Parathyroid adenoma (tissue), 2 donors: ENCODE data around the gene F2R.

ENCODE experiments used
- H2AFZ ChIP-seq: fragments of 300-600 bp; sonication (generic); one replicate; pipeline ENCODE4 v1.7.0; 2017; ENCODE audit warnings: antibody characterized with exemption, mild to moderate bottlenecking
- H3K27ac ChIP-seq: fragments of 300-600 bp; sonication (generic); one replicate; pipeline ENCODE4 v1.7.0; 2017
- H3K27me3 ChIP-seq: fragments of 300-600 bp; sonication (generic); one replicate; pipeline ENCODE4 v1.7.0; 2017; ENCODE audit warnings: low read length; ENCODE audit not compliant: control insufficient read depth, insufficient read depth
- H3K36me3 ChIP-seq: fragments of 300-600 bp; sonication (generic); one replicate; pipeline ENCODE4 v1.7.0; 2017; ENCODE audit warnings: low read length; ENCODE audit not compliant: control insufficient read depth, insufficient read depth
- H3K4me1 ChIP-seq: fragments of 300-600 bp; sonication (generic); one replicate; pipeline ENCODE4 v1.7.0; 2017; ENCODE audit warnings: control low read depth
- H3K4me2 ChIP-seq: fragments of 300-600 bp; sonication (generic); one replicate; pipeline ENCODE4 v1.7.0; 2017; ENCODE audit warnings: low read length
- H3K4me3 ChIP-seq: fragments of 300-600 bp; sonication (generic); one replicate; pipeline ENCODE4 v1.7.0; 2017; ENCODE audit warnings: low read depth, low read length
- H3K79me2 ChIP-seq: fragments of 300-600 bp; sonication (generic); one replicate; pipeline ENCODE4 v1.7.0; 2017; ENCODE audit warnings: control low read depth
- H3K9ac ChIP-seq: fragments of 300-600 bp; sonication (generic); one replicate; pipeline ENCODE4 v1.7.0; 2017; ENCODE audit warnings: mild to moderate bottlenecking
- H3K9me3 ChIP-seq: fragments of 300-600 bp; sonication (generic); one replicate; pipeline ENCODE4 v1.7.0; 2017; ENCODE audit warnings: low read length; ENCODE audit not compliant: control insufficient read depth
- CTCF ChIP-seq: fragments of 300-600 bp; sonication (generic); IDR thresholded peaks from one replicate; pipeline ENCODE4 v1.7.0; 2017; ENCODE audit warnings: antibody characterized with exemption, mild to moderate bottlenecking
- donor health status: primary hyperparathyroidism.

Gene F2R

GRCh38 chr5:76715736-76716455 is at the start of gene F2R:
Gene F2R, plus strand, starts transcription at chr5:76716126. Its CDS starts 182 bp downstream, at chr5:76716308.
- H2AFZ ChIP-seq: peak within 1 kb of the TSS; percentile 90
- H3K36me3 ChIP-seq: no peaks in the 10 kb centered on the region
- H3K27ac ChIP-seq: no peak within 1 kb of the TSS
- H3K4me3 ChIP-seq: peak within 1 kb of the TSS; percentile 60
- peak within 1 kb of the TSS; percentile 95 for H3K4me2 ChIP-seq
- no peaks in the 10 kb centered on the region for H3K27me3 ChIP-seq
- H3K9ac ChIP-seq: no peak within 1 kb of the TSS
- H3K4me1 ChIP-seq: peaks cover 2% of the 10 kb centered on the region
- no peaks in the 10 kb centered on the region for H3K79me2 ChIP-seq
- peak; percentile 13 for TF ChIP-seq CTCF
- H3K9me3 ChIP-seq: no peaks in the 10 kb centered on the region

- no peak for TF ChIP-seq CTCF
- Histone ChIP-seq H3K27ac (no peak overlapping the region), H3K4me3 (no peak overlapping the region), H3K36me3 (no peaks in the 10 kb centered on the region), H3K9me3 (no peaks in the 10 kb centered on the region), H3K4me2 (no peak overlapping the region), H2AFZ (no peak overlapping the region), H3K27me3 (no peaks in the 10 kb centered on the region), H3K4me1 (no peaks in the 10 kb centered on the region), H3K79me2 (no peaks in the 10 kb centered on the region), H3K9ac (no peak overlapping the region)
Measured at GRCh38 chr5:76667495-76667894, 48.4 kb upstream of the F2R start.

GRCh38 chr5:76669245-76669644 is 46.7 kb upstream of the F2R start:
- no peaks in the 10 kb centered on the region for H3K9me3 ChIP-seq
- H3K79me2 ChIP-seq: no peaks in the 10 kb centered on the region
- H3K9ac ChIP-seq: no peak overlapping the region
- TF ChIP-seq CTCF: no peak
- no peaks in the 10 kb centered on the region for H3K27me3 ChIP-seq
- no peak overlapping the region for H3K4me2 ChIP-seq
- no peak overlapping the region for H3K4me3 ChIP-seq
- H3K27ac ChIP-seq: no peak overlapping the region
- no peaks in the 10 kb centered on the region for H3K36me3 ChIP-seq
- H3K4me1 ChIP-seq: no peaks in the 10 kb centered on the region
- H2AFZ ChIP-seq: no peak overlapping the region

GRCh38 chr5:76670508-76670907 is 45.4 kb upstream of the F2R start:
- Histone ChIP-seq H3K4me2 (no peak overlapping the region), H3K4me3 (no peak overlapping the region), H3K9me3 (no peaks in the 10 kb centered on the region), H3K4me1 (no peaks in the 10 kb centered on the region), H3K27ac (no peak overlapping the region), H3K27me3 (no peaks in the 10 kb centered on the region), H3K79me2 (no peaks in the 10 kb centered on the region), H2AFZ (no peak overlapping the region), H3K36me3 (no peaks in the 10 kb centered on the region), H3K9ac (no peak overlapping the region)
- TF ChIP-seq CTCF: no peak

- Histone ChIP-seq H3K9me3 (no peaks in the 10 kb centered on the region), H3K27ac (no peak overlapping the region), H3K79me2 (no peaks in the 10 kb centered on the region), H3K9ac (no peak overlapping the region), H3K36me3 (no peaks in the 10 kb centered on the region), H3K4me1 (no peaks in the 10 kb centered on the region), H2AFZ (no peak overlapping the region), H3K27me3 (no peaks in the 10 kb centered on the region), H3K4me3 (no peak overlapping the region), H3K4me2 (no peak overlapping the region)
- no peak for TF ChIP-seq CTCF
Measured at GRCh38 chr5:76672242-76672641, 43.7 kb upstream of the F2R start.
